GM19238 (cell line): ENCODE results near the gene ST7L.
"Not testable (repeated sequence)": the region's sequence is repeated elsewhere in the genome, so short reads cannot be mapped to it uniquely, and the experiment has no call there.

Experiments used
- DNase-seq: peaks from one replicate; pipeline ENCODE4 v3.0.0; 2011; ENCODE audit warnings: low spot score; ENCODE audit not compliant: insufficient read length

The ST7L gene

GRCh38 chr1:112496290-112496689 lies 122.7 kb downstream of the ST7L start:
- no peak for DNase-seq

GRCh38 chr1:112493351-112493750 lies 125.6 kb downstream of the ST7L start:
- DNase-seq = no peak

DNA sequence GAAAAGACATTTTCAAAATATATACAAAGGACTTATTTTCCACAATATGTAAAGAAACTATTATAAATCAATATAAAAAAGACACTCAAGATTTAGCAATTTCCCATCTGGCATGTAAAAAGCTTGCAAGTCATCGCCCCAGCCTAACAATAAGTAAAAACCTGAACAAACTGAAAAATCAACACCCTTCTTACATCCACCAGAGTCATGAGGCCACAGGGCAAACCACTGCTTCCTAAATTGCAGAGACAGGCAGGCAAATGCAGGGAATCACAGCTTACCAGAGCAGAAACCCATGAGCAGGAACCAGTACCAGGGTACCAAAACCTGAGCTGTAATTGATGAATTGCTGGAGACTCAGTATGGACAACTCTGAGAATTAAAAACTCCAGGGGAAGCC lies 126.9 kb downstream of the ST7L start:
- no peak for DNase-seq

DNA sequence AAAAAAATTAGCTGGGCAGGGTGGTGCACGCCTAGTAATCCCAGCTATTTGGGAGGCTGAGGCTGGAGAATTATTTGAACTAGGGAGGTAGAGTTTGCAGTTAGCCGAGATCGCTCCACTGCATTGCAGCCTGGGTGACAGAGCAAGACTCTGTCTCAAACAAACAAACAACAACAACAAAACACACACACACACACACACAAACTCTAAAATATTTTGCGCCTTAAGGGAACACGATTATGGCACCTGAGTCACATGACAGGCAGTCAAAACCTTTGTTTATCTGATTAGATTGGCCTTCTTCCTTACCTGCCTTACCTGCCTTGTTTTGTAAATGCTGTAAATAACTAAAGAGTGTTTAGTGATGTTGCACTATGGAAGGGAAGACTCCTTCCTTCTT lies 130.8 kb downstream of the ST7L start:
- no peak for DNase-seq

DNA sequence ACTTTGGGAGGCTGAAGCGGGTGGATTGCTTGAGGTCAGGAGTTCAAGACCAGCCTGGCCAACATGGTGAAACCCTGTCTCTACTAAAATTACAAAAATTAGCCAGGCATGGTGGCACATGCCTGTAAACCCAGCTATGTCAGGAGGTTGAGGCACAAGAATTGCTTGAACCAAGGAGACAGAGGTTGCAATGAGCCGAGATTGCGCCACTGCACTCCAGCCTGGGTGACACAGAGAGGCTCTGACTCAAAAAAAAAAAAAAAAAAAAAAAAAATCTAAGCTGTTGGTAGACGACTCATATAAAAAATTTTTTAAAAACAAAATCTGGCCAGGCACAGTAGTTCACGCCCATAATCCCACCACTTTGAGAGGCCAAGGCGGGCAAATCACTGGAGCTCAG lies 131.3 kb downstream of the ST7L start:
- not testable (repeated sequence) for DNase-seq

GRCh38 chr1:112486063-112486462 lies 132.9 kb downstream of the ST7L start:
- DNase-seq = not testable (repeated sequence)

DNA sequence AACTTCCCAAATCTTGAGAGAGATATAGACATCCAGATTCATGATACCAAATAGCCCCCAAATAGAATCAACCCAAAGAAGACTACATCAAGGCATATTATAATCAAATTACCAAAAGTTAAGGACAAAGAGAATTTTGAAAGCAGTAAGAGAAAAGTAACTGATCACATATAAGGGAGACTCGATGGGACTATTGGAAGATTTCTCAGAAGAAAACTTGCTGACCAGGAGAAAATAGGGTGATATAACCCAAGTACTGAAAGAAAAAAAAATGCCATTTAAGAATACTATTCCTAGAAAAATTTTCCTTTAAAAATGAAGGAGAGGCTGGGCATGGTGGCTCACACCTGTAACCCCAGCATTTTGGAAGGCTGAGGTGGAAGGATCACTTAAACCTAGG lies 140.6 kb downstream of the ST7L start:
- no peak for DNase-seq

GRCh38 chr1:112477550-112477949 lies 141.4 kb downstream of the ST7L start:
- no peak for DNase-seq
